ENCODE results near the gene REV1.

DNA sequence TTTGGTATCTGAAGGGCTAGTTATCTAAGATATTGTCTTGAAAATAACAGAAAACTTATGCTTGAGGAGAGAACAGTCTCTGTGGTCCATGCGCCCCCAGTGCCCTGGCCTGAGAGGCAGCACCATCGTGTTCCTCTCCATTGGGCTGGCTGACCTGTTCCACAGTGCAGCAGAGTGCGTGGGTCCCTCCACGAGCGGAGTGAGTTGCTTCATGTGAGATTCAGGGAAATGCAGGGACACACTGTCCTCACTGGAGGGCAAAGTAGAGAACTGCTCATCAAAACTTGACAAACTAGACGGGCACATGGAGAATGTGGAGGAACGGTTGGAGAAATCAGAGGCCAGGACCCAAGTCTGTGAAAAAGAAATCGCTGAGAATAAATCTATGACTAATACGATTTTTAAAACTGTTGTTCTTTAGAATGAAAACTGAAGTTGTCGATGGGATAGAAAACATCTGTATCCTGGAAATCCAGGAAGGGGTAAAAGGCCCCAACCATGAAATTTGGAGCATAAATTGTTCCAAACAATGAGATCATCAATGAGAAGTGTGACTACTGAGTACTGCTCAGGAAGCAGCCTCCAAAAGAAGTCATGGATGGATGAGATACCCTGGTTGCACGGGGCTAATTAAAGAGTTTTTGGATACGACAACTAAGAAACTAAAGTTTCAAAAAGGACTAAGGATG is 58.1 kb downstream of the REV1 start:
- TF ChIP-seq, protein P1, sequence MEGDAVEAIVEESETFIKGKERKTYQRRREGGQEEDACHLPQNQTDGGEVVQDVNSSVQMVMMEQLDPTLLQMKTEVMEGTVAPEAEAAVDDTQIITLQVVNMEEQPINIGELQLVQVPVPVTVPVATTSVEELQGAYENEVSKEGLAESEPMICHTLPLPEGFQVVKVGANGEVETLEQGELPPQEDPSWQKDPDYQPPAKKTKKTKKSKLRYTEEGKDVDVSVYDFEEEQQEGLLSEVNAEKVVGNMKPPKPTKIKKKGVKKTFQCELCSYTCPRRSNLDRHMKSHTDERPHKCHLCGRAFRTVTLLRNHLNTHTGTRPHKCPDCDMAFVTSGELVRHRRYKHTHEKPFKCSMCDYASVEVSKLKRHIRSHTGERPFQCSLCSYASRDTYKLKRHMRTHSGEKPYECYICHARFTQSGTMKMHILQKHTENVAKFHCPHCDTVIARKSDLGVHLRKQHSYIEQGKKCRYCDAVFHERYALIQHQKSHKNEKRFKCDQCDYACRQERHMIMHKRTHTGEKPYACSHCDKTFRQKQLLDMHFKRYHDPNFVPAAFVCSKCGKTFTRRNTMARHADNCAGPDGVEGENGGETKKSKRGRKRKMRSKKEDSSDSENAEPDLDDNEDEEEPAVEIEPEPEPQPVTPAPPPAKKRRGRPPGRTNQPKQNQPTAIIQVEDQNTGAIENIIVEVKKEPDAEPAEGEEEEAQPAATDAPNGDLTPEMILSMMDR (IDR thresholded peaks at IDR 0.05; ENCODE audit: borderline replicate concordance, extremely low read depth, low read length, poor library complexity, severe bottlenecking), result no peak
- no peak for TF ChIP-seq EZH2 (IDR thresholded peaks at IDR 0.05; ENCODE audit: borderline replicate concordance, low read depth, low read length, severe bottlenecking)
